Panc1 (cell line): ENCODE data around the gene APBB3. TPM values are rescaled to one million over a fixed set of nuclear protein-coding genes. Genes with fewer than 3 reads are reported as not detected.
A peak's percentile ranks its signal among the peaks of the same experiment; 100 is the strongest.

Experiments used
- ATAC-seq: fragments of 200-7000 bp; cut with Tn5 transposase; 2 replicates; pipeline ENCODE4 v1.9.1; 2020; ENCODE audit warnings: mild to moderate bottlenecking, moderate library complexity
- BruUV-seq: library from RNA; stranded (reverse); fragments of 400-500 nt; replicated peaks from 2 replicates; lab custom pipeline; 2021; lab: Mats Ljungman, UMichigan
- CTCF ChIA-PET: fragments of 300-600 bp; sonication (Branson Sonifier 250); formaldehyde crosslinking; loops from one replicate; lab custom pipeline; 2022; ENCODE audit warnings: antibody characterized with exemption; lab: Charles Lee
- POLR2A ChIA-PET: fragments of 300-600 bp; sonication (Branson Sonifier 250); formaldehyde crosslinking; loops from one replicate; lab custom pipeline; 2022; ENCODE audit warnings: antibody characterized with exemption; lab: Charles Lee
- DNase-seq: peaks from one replicate; pipeline ENCODE4 v3.0.0-alpha.2; 2010; ENCODE audit warnings: low read depth, low spot score
- H3K27ac ChIP-seq: 2 replicates; pipeline ENCODE4 v1.5.1; 2011; ENCODE audit warnings: mild to moderate bottlenecking, low read length, inconsistent platforms
- H3K27me3 ChIP-seq: fragments of 200-500 bp; sonication (Bioruptor generic); 2 replicates; pipeline ENCODE4 v1.6.0; 2014; ENCODE audit warnings: low read length, inconsistent platforms; ENCODE audit not compliant: control insufficient read depth, insufficient read depth
- H3K36me3 ChIP-seq: fragments of 200-500 bp; sonication (Bioruptor generic); 2 replicates; pipeline ENCODE4 v1.5.1; 2014; ENCODE audit warnings: inconsistent platforms, mild to moderate bottlenecking, low read length, moderate library complexity; ENCODE audit not compliant: control insufficient read depth, insufficient read depth
- H3K4me1 ChIP-seq: 2 replicates; pipeline ENCODE4 v1.5.1; 2011; ENCODE audit warnings: inconsistent platforms, mild to moderate bottlenecking, low read length, moderate library complexity; ENCODE audit not compliant: control insufficient read depth, insufficient read depth
- H3K4me3 ChIP-seq, 2 experiments: 2 replicates each; pipeline ENCODE4 v1.5.1; 2011 to 2012; ENCODE audit warnings: low read depth in 2 of 2, low read length in 2 of 2, mild to moderate bottlenecking in 2 of 2, inconsistent platforms in 1 of 2, moderate library complexity in 1 of 2
- H3K9me3 ChIP-seq: fragments of 200-500 bp; sonication (Bioruptor generic); 2 replicates; pipeline ENCODE4 v1.5.1; 2014; ENCODE audit warnings: low read depth, mild to moderate bottlenecking, inconsistent platforms, low read length, moderate library complexity; ENCODE audit not compliant: control insufficient read depth, insufficient read depth
- CTCF ChIP-seq: fragments of 450-650 bp; IDR thresholded peaks from 2 replicates; pipeline ENCODE4 v1.5.1; 2017; ENCODE audit warnings: mild to moderate bottlenecking
- POLR2AphosphoS5 ChIP-seq: IDR thresholded peaks from 2 replicates; pipeline ENCODE4 v1.6.1; 2012; ENCODE audit warnings: mild to moderate bottlenecking, low read depth, low read length, moderate library complexity
- REST ChIP-seq, 2 experiments: IDR thresholded peaks; 2 replicates each; pipeline ENCODE4 v1.6.1; 2011 to 2012; ENCODE audit warnings: low read depth in 2 of 2, control low read depth in 1 of 2, low read length in 1 of 2, mild to moderate bottlenecking in 1 of 2, moderate library complexity in 1 of 2; ENCODE audit not compliant: insufficient read depth in 1 of 2
- SIN3A ChIP-seq: IDR thresholded peaks from 2 replicates; pipeline ENCODE4 v1.6.1; 2012; ENCODE audit warnings: low read depth, mild to moderate bottlenecking, low read length, moderate library complexity, borderline replicate concordance; ENCODE audit not compliant: insufficient read depth
- TCF7L2 ChIP-seq: IDR thresholded peaks from 2 replicates; pipeline ENCODE4 v1.6.1; 2011; ENCODE audit warnings: mild to moderate bottlenecking, low read depth, low read length, inconsistent platforms
- in situ Hi-C: cut with HindIII; loops from 2 replicates; pipeline ENCODE4 v1.10.0; 2016; ENCODE audit warnings: low sequenced_read_pairs, low pct_unique_long_range_greater_than_20kb
- intact Hi-C: fragments of 100-400 bp; cut with micrococcal nuclease; formaldehyde crosslinking; loops from one replicate; pipeline ENCODE4 v1.10.0; 2022; ENCODE audit not compliant: unreplicated experiment
- total RNA-seq: library from RNA; stranded (reverse); gene quantifications from one replicate; pipeline ENCODE4 v1.2.1, GENCODE V29; 2021; ENCODE audit not compliant: unreplicated experiment

APBB3 gene
- total RNA-seq, 1 experiment from 2014 or later, result 28.6 TPM

- Histone ChIP-seq H3K4me3 (no peak overlapping the region), H3K27me3 (no peaks in the 10 kb centered on the region), H3K27ac (no peak overlapping the region), H3K4me1 (peaks cover 17% of the 10 kb centered on the region), H3K9me3 (no peaks in the 10 kb centered on the region), H3K36me3 (peaks cover 9% of the 10 kb centered on the region)
- TF ChIP-seq TCF7L2 (no peak), REST (IDR thresholded peaks at IDR 0.05; ENCODE audit: insufficient read depth in 1 of 2, low read depth in 2 of 2, low read length in 1 of 2) (no peak), SIN3A (no peak), POLR2AphosphoS5 (no peak), CTCF (no peak)
- ChIA-PET POLR2A (no interaction called here), CTCF (no interaction called here)
- TSS peak; percentile 40 for BruUV-seq
- intact Hi-C loops, result no loop called here
- in situ Hi-C loops, result no loop called here
- ATAC-seq, result no peak
- DNase-seq, result no peak
These were observed 4.2 kb upstream of the APBB3 start for GRCh38 chr5:140568443-140569063.

- no peak overlapping the region for H3K4me3 ChIP-seq
- ATAC-seq (no peak), DNase-seq (no peak)
- POLR2A ChIA-PET, result no interaction called here
- in situ Hi-C loops (no loop called here), intact Hi-C loops (no loop called here)
- no peak for TF ChIP-seq POLR2AphosphoS5
- TF ChIP-seq TCF7L2, result no peak
- no peak for TF ChIP-seq SIN3A
- TF ChIP-seq CTCF, result no peak
- TF ChIP-seq REST (IDR thresholded peaks at IDR 0.05; ENCODE audit: insufficient read depth in 1 of 2, low read depth in 2 of 2, low read length in 1 of 2), result no peak
- no peaks in the 10 kb centered on the region for H3K9me3 ChIP-seq
- H3K27me3 ChIP-seq, result no peaks in the 10 kb centered on the region
- peaks cover 9% of the 10 kb centered on the region for H3K36me3 ChIP-seq
- CTCF ChIA-PET, result no interaction called here
- no peak overlapping the region for H3K27ac ChIP-seq
- no TSS peak for BruUV-seq
- peaks cover 22% of the 10 kb centered on the region for H3K4me1 ChIP-seq
These were observed 3.5 kb upstream of the APBB3 start for GRCh38 chr5:140567871-140568270.
